IMR-90 (cell line): ENCODE measurements around the gene KIAA0232. TPM values are rescaled to one million over a fixed set of nuclear protein-coding genes. Genes with fewer than 3 reads are reported as not detected.

ENCODE experiments used
- ATAC-seq: fragments of 200-7000 bp; cut with Tn5 transposase; 2 replicates; pipeline ENCODE4 v1.9.1; 2020; ENCODE audit warnings: low read depth, mild to moderate bottlenecking, moderate library complexity
- BruUV-seq: library from RNA; stranded (reverse); fragments of 400-500 nt; replicated peaks from 2 replicates; lab custom pipeline; 2021; lab: Mats Ljungman, UMichigan
- CTCF ChIA-PET: fragments of 300-600 bp; formaldehyde crosslinking; extraction: SDS; loops from one replicate; lab custom pipeline; 2021; ENCODE audit warnings: antibody characterized with exemption; lab: Yijun Ruan, JAX
- POLR2A ChIA-PET: fragments of 300-600 bp; sonication (Branson Sonifier 250); formaldehyde crosslinking; loops from one replicate; lab custom pipeline; 2022; ENCODE audit warnings: antibody characterized with exemption; ENCODE audit not compliant: unreplicated experiment; lab: Charles Lee
- DNase-seq: peaks from one replicate; pipeline ENCODE4 v3.0.0; 2013
- H2AFZ ChIP-seq: replicated peaks from 2 replicates; pipeline ENCODE3; 2013; ENCODE audit warnings: low read length, mild to moderate bottlenecking; ENCODE audit not compliant: poor library complexity
- H2AK5ac ChIP-seq: 2 replicates; pipeline ENCODE4 v1.6.1; 2013; ENCODE audit warnings: low read depth, low read length, inconsistent platforms
- H2AK9ac ChIP-seq: replicated peaks from 2 replicates; pipeline ENCODE3; 2013; ENCODE audit warnings: mild to moderate bottlenecking, low read depth, low read length, moderate library complexity; ENCODE audit not compliant: poor library complexity
- H2BK120ac ChIP-seq: 2 replicates; pipeline ENCODE4 v1.6.1; 2013; ENCODE audit warnings: low read depth, low read length, inconsistent platforms
- H2BK15ac ChIP-seq: 3 replicates; pipeline ENCODE4 v1.6.1; 2013; ENCODE audit warnings: low read depth, low read length, inconsistent platforms
- H2BK20ac ChIP-seq: 2 replicates; pipeline ENCODE4 v1.6.1; 2013; ENCODE audit warnings: low read depth, mild to moderate bottlenecking, inconsistent platforms, low read length, moderate library complexity
- H2BK5ac ChIP-seq: 2 replicates; pipeline ENCODE4 v1.6.1; 2013; ENCODE audit warnings: mild to moderate bottlenecking, low read depth, low read length, inconsistent platforms; ENCODE audit not compliant: poor library complexity, severe bottlenecking
- H3K14ac ChIP-seq: replicated peaks from 2 replicates; pipeline ENCODE4 v1.6.1; 2013; ENCODE audit warnings: low read depth, low read length, inconsistent platforms
- H3K18ac ChIP-seq: 2 replicates; pipeline ENCODE4 v1.6.1; 2013; ENCODE audit warnings: low read depth, low read length, control low read depth
- H3K23ac ChIP-seq: 2 replicates; pipeline ENCODE4 v1.6.1; 2013; ENCODE audit warnings: low read depth, low read length, inconsistent platforms
- H3K27ac ChIP-seq: 2 replicates; pipeline ENCODE4 v1.5.1; 2013; ENCODE audit warnings: mild to moderate bottlenecking, control low read depth, low read length; ENCODE audit not compliant: insufficient read depth
- H3K27me3 ChIP-seq: 2 replicates; pipeline ENCODE4 v1.6.1; 2013; ENCODE audit warnings: low read length; ENCODE audit not compliant: control insufficient read depth, insufficient read depth
- H3K36me3 ChIP-seq: 2 replicates; pipeline ENCODE4 v1.6.1; 2013; ENCODE audit warnings: low read length, mixed read lengths; ENCODE audit not compliant: control insufficient read depth, insufficient read depth
- H3K4ac ChIP-seq: 2 replicates; pipeline ENCODE4 v1.6.1; 2013; ENCODE audit warnings: low read depth, low read length, inconsistent platforms
- H3K4me1 ChIP-seq: 2 replicates; pipeline ENCODE4 v1.6.1; 2013; ENCODE audit warnings: low read length, mixed read lengths; ENCODE audit not compliant: control insufficient read depth, insufficient read depth
- H3K4me2 ChIP-seq: 2 replicates; pipeline ENCODE4 v1.6.1; 2013; ENCODE audit warnings: low read depth, mild to moderate bottlenecking, control low read depth, low read length, moderate library complexity
- H3K4me3 ChIP-seq: 2 replicates; pipeline ENCODE4 v1.5.1; 2013; ENCODE audit warnings: low read depth, mild to moderate bottlenecking, control low read depth, low read length, moderate library complexity; ENCODE audit not compliant: insufficient read depth
- H3K56ac ChIP-seq: 2 replicates; pipeline ENCODE4 v1.6.1; 2013; ENCODE audit warnings: low read length, inconsistent platforms; ENCODE audit not compliant: insufficient read depth; ENCODE audit errors: extremely low read depth
- H3K79me1 ChIP-seq, 2 experiments: 2 replicates each; pipeline ENCODE4 v1.6.1; 2013; ENCODE audit warnings: low read length in 2 of 2, inconsistent platforms in 1 of 2, low read depth in 1 of 2
- H3K9ac ChIP-seq: 2 replicates; pipeline ENCODE4 v1.6.1; 2013; ENCODE audit warnings: low read depth, low read length, control low read depth
- H3K9me1 ChIP-seq: 2 replicates; pipeline ENCODE4 v1.6.1; 2013; ENCODE audit warnings: low read length, inconsistent platforms; ENCODE audit not compliant: insufficient read depth
- H3K9me3 ChIP-seq: 2 replicates; pipeline ENCODE4 v1.6.1; 2013; ENCODE audit warnings: low read length; ENCODE audit not compliant: control insufficient read depth, insufficient read depth
- H4K20me1 ChIP-seq: 2 replicates; pipeline ENCODE4 v1.6.1; 2013; ENCODE audit warnings: low read length, inconsistent platforms; ENCODE audit not compliant: insufficient read depth
- H4K5ac ChIP-seq: 2 replicates; pipeline ENCODE4 v1.6.1; 2013; ENCODE audit warnings: mild to moderate bottlenecking, low read depth, low read length, control low read depth
- H4K8ac ChIP-seq, 2 experiments: 2 replicates each; pipeline ENCODE4 v1.6.1; 2013; ENCODE audit warnings: low read depth in 2 of 2, low read length in 2 of 2, control low read depth in 1 of 2, inconsistent platforms in 1 of 2
- H4K91ac ChIP-seq: 2 replicates; pipeline ENCODE4 v1.6.1; 2013; ENCODE audit warnings: low read depth, low read length, inconsistent platforms; ENCODE audit not compliant: insufficient read depth
- BHLHE40 ChIP-seq: fragments of 150-350 bp; IDR thresholded peaks from 2 replicates; pipeline ENCODE4 v1.6.1; 2016; ENCODE audit warnings: mild to moderate bottlenecking, low read depth, low read length
- CEBPB ChIP-seq: IDR thresholded peaks from 2 replicates; pipeline ENCODE4 v1.6.1; 2012; ENCODE audit warnings: low read depth, low read length, improper control_type of control experiment
- CHD1 ChIP-seq: IDR thresholded peaks from 2 replicates; pipeline ENCODE4 v1.6.1; 2012; ENCODE audit warnings: low read depth, low read length, improper control_type of control experiment
- FOS ChIP-seq: fragments of 150-350 bp; IDR thresholded peaks from 2 replicates; pipeline ENCODE4 v1.6.1; 2016; ENCODE audit warnings: low read depth, low read length
- MAFK ChIP-seq: IDR thresholded peaks from 2 replicates; pipeline ENCODE4 v1.6.1; 2012; ENCODE audit warnings: low read depth, low read length, improper control_type of control experiment
- MAZ ChIP-seq: IDR thresholded peaks from 2 replicates; pipeline ENCODE4 v1.6.1; 2012; ENCODE audit warnings: low read depth, mild to moderate bottlenecking, low read length, improper control_type of control experiment, moderate library complexity, borderline replicate concordance
- MXI1 ChIP-seq: IDR thresholded peaks from 2 replicates; pipeline ENCODE4 v1.6.1; 2012; ENCODE audit warnings: low read depth, mild to moderate bottlenecking, low read length, moderate library complexity, borderline replicate concordance
- NFE2L2 ChIP-seq: fragments of 150-350 bp; IDR thresholded peaks from 2 replicates; pipeline ENCODE4 v1.6.1; 2016; ENCODE audit warnings: low read depth, mild to moderate bottlenecking, low read length
- POLR2A ChIP-seq: IDR thresholded peaks from 2 replicates; pipeline ENCODE4 v1.6.1; 2012; ENCODE audit warnings: mild to moderate bottlenecking, low read depth, low read length
- RAD21 ChIP-seq: IDR thresholded peaks from 2 replicates; pipeline ENCODE4 v1.6.1; 2012; ENCODE audit warnings: low read length, improper control_type of control experiment
- RCOR1 ChIP-seq: IDR thresholded peaks from 2 replicates; pipeline ENCODE4 v1.6.1; 2012; ENCODE audit warnings: mild to moderate bottlenecking, low read length, improper control_type of control experiment; ENCODE audit not compliant: insufficient replicate concordance
- RFX5 ChIP-seq: IDR thresholded peaks from 2 replicates; pipeline ENCODE4 v1.8.0; 2012; ENCODE audit warnings: low read depth, mild to moderate bottlenecking, low read length, moderate library complexity
- SMC3 ChIP-seq: fragments of 150-350 bp; IDR thresholded peaks from 2 replicates; pipeline ENCODE4 v1.6.1; 2016; ENCODE audit warnings: low read depth, mild to moderate bottlenecking, antibody characterized with exemption, low read length, moderate library complexity
- WGBS, 2 experiments: methylation state at CpG; one replicate each; pipeline versions ENCODE4 v1.1.5 to v1.1.7; 2013; ENCODE audit warnings: missing lambda C conversion rate in 2 of 2; ENCODE audit not compliant: insufficient read length in 1 of 2; ENCODE audit errors: extremely low coverage in 2 of 2; 5-methylcytosine and 5-hydroxymethylcytosine counted together
- dilution Hi-C: fragments of 300-500 bp; cut with HindIII; formaldehyde crosslinking; loops from one replicate; pipeline ENCODE4 v1.14.3; 2018; ENCODE audit warnings: low sequenced_read_pairs; ENCODE audit not compliant: unreplicated experiment
- in situ Hi-C: fragments of 300-500 bp; cut with MboI; formaldehyde crosslinking; loops from 3 replicates; pipeline ENCODE4 v1.14.3; 2019; ENCODE audit warnings: low sequenced_read_pairs, inconsistent platforms, mixed read lengths
- intact Hi-C: fragments of 100-400 bp; cut with micrococcal nuclease; formaldehyde crosslinking; loops from 2 replicates; pipeline ENCODE4 v1.10.0; 2022
- polyA plus RNA-seq, 3 experiments: library from polyadenylated mRNA; depleted of rRNA; stranded (reverse); fragments of >200 nt; gene quantifications; 2 replicates each; pipeline ENCODE4 v1.2.3, GENCODE V29; 2012; ENCODE audit warnings: low replicate concordance in 1 of 3
- total RNA-seq: library from RNA; depleted of rRNA; stranded (reverse); fragments of >200 nt; gene quantifications from 2 replicates; pipeline ENCODE4 v1.2.3, GENCODE V29; 2012
- TF ChIP-seq, protein P1 (sequence below): conservative IDR thresholded peaks from 2 replicates; pipeline ENCODE4 v1.5.1; 2012; ENCODE audit warnings: mild to moderate bottlenecking, low read depth, low read length, improper control_type of control experiment
- TF ChIP-seq, protein P2 (sequence below): fragments of 150-350 bp; IDR thresholded peaks from 2 replicates; pipeline ENCODE4 v1.6.1; 2017; ENCODE audit warnings: mild to moderate bottlenecking, antibody characterized with exemption, low read length, low read depth
- TF ChIP-seq, protein P3 (sequence below): fragments of 150-350 bp; IDR thresholded peaks from 2 replicates; pipeline ENCODE4 v1.6.1; 2016; ENCODE audit warnings: low read depth, mild to moderate bottlenecking, low read length, moderate library complexity, borderline replicate concordance

KIAA0232 gene
- total and polyA plus RNA-seq, 2 of the 4 experiments (the other 2 are of a cell fraction): 6.8 to 19.5 TPM

DNA sequence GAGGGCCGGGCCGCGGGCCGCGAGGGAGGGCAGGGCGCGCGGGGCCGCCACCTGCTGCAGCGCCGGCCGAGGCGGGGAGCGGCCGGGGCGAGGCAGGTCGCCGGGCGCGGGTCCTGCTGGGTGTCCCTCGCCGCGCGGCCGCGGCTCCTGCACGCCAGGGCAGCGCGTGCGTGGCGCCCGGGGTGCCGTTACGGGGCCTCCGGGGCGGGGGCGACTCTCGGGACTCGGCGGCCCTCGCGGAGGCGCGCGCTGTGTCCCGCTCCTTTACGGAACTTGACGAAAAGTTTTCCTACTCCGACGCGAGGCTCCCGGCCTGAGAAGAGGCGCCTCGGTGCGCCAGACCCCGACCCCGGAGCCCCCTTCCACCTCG is 127.4 kb downstream of the KIAA0232 start:
- Histone ChIP-seq H2BK120ac (no peak overlapping the region), H3K27ac (no peak overlapping the region), H4K5ac (no peak overlapping the region), H3K4me3 (peak overlapping the region; percentile 81), H4K20me1 (peaks cover 11% of the 10 kb centered on the region), H3K27me3 (no peaks in the 10 kb centered on the region), H3K14ac (no peak overlapping the region), H3K79me1 (peaks cover 8 to 34% of the 10 kb centered on the region in 2 experiments; a peak in 3 of 4 replicates), H3K18ac (no peak overlapping the region; the same call in 1 of the 2 replicates), H3K36me3 (no peaks in the 10 kb centered on the region), H3K56ac (no peak overlapping the region), H2AK9ac (peak overlapping the region; percentile 94), H3K4me2 (peak overlapping the region; percentile 78), H2AFZ (peak overlapping the region; percentile 95), H3K4me1 (peaks cover 9% of the 10 kb centered on the region), H4K91ac (no peak overlapping the region), H2BK15ac (no peak overlapping the region), H3K9me1 (peaks cover 10% of the 10 kb centered on the region; the same call in 1 of the 2 replicates), H3K4ac (peak overlapping the region; percentile 3; the same call in 1 of the 2 replicates), H3K9me3 (no peaks in the 10 kb centered on the region), H2BK5ac (no peak overlapping the region), H3K9ac (peak overlapping the region; percentile 53), H2AK5ac (no peak overlapping the region), H3K23ac (no peak overlapping the region), H2BK20ac (no peak overlapping the region), H4K8ac (no peak overlapping the region)
- in situ Hi-C loops (no loop called here), intact Hi-C loops (loop anchor here (2.0 to 5.0 kb wide), 2 partner anchors 62 to 77 kb away; no protein-coding TSS in a partner anchor), dilution Hi-C loops (no loop called here)
- TF ChIP-seq POLR2A: no peak
- no peak for TF ChIP-seq FOS
- TF ChIP-seq MXI1: no peak
- TF ChIP-seq, protein P1, sequence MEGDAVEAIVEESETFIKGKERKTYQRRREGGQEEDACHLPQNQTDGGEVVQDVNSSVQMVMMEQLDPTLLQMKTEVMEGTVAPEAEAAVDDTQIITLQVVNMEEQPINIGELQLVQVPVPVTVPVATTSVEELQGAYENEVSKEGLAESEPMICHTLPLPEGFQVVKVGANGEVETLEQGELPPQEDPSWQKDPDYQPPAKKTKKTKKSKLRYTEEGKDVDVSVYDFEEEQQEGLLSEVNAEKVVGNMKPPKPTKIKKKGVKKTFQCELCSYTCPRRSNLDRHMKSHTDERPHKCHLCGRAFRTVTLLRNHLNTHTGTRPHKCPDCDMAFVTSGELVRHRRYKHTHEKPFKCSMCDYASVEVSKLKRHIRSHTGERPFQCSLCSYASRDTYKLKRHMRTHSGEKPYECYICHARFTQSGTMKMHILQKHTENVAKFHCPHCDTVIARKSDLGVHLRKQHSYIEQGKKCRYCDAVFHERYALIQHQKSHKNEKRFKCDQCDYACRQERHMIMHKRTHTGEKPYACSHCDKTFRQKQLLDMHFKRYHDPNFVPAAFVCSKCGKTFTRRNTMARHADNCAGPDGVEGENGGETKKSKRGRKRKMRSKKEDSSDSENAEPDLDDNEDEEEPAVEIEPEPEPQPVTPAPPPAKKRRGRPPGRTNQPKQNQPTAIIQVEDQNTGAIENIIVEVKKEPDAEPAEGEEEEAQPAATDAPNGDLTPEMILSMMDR: no peak
- TF ChIP-seq RFX5: no peak
- no peak for TF ChIP-seq BHLHE40
- no peak for TF ChIP-seq SMC3
- no peak for TF ChIP-seq RAD21
- no peak for TF ChIP-seq CHD1
- TF ChIP-seq CEBPB: no peak
- no peak for TF ChIP-seq MAFK
- TF ChIP-seq, protein P2, sequence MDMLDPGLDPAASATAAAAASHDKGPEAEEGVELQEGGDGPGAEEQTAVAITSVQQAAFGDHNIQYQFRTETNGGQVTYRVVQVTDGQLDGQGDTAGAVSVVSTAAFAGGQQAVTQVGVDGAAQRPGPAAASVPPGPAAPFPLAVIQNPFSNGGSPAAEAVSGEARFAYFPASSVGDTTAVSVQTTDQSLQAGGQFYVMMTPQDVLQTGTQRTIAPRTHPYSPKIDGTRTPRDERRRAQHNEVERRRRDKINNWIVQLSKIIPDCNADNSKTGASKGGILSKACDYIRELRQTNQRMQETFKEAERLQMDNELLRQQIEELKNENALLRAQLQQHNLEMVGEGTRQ: no peak
- TF ChIP-seq, protein P3, sequence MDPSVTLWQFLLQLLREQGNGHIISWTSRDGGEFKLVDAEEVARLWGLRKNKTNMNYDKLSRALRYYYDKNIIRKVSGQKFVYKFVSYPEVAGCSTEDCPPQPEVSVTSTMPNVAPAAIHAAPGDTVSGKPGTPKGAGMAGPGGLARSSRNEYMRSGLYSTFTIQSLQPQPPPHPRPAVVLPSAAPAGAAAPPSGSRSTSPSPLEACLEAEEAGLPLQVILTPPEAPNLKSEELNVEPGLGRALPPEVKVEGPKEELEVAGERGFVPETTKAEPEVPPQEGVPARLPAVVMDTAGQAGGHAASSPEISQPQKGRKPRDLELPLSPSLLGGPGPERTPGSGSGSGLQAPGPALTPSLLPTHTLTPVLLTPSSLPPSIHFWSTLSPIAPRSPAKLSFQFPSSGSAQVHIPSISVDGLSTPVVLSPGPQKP: no peak
- no peak for TF ChIP-seq MAZ
- TF ChIP-seq NFE2L2: no peak
- TF ChIP-seq RCOR1: no peak
- BruUV-seq: no TSS peak
- DNase-seq: no peak
- peak; percentile 42 for ATAC-seq
- WGBS, 2 experiments: 0% methylated on average over 39 of the region's 58 CpGs; no CpG with 5 or more reads in 1 of the 2 experiments
- ChIA-PET CTCF (interaction anchor here (0.6 to 0.9 kb wide), 2 partner anchors 158 to 386 kb away, joined by 3 to 4 read pairs; no protein-coding TSS in a partner anchor), POLR2A (interaction anchor here (0.7 to 1.0 kb wide), 2 partner anchors 20 to 125 kb away, joined by 3 read pairs; no protein-coding TSS in a partner anchor)
